Gastroesophageal sphincter (tissue), 3 donors: Measurements from ENCODE around the gene ITM2C.

Experiments
- CTCF ChIP-seq, 4 experiments: fragments of 200-600 bp in 2 of 4; fragments of 450-650 bp in 2 of 4; sonication (generic) in 1 of 4; IDR thresholded peaks; one replicate each; pipeline ENCODE4 v1.5.1; 2017 to 2019; ENCODE audit warnings: antibody characterized with exemption in 4 of 4, mild to moderate bottlenecking in 2 of 4, moderate library complexity in 2 of 4
- POLR2A ChIP-seq, 2 donors: fragments of 450-650 bp; IDR thresholded peaks; one replicate each; pipeline ENCODE4 v1.6.1; 2017; ENCODE audit warnings: antibody characterized with exemption in 2 of 2, mild to moderate bottlenecking in 2 of 2, moderate library complexity in 1 of 2

GRCh38 chr2:230875347-230876315, 10.9 kb downstream of the ITM2C start:
- TF ChIP-seq POLR2A (IDR thresholded peaks at IDR 0.05): no peak
- no peak for TF ChIP-seq CTCF (IDR thresholded peaks at IDR 0.05)
